H1 (cell line): ENCODE results near the gene MBOAT1. TPM values are rescaled to one million over a fixed set of nuclear protein-coding genes. Genes with fewer than 3 reads are reported as not detected.

Source experiments
- CTCF ChIA-PET: fragments of 300-600 bp; sonication (Branson Sonifier 250); formaldehyde crosslinking; loops from one replicate; lab custom pipeline; 2021; ENCODE audit not compliant: partially characterized antibody; lab: Charles Lee
- POLR2A ChIA-PET: fragments of 300-600 bp; sonication (Branson Sonifier 250); formaldehyde crosslinking; loops from one replicate; lab custom pipeline; 2021; ENCODE audit warnings: inconsistent platforms; ENCODE audit not compliant: partially characterized antibody; lab: Charles Lee
- DNase-seq, 2 experiments: peaks; one replicate each; pipeline versions ENCODE4 v3.0.0 to v3.0.0-alpha.2; 2010 to 2022; ENCODE audit warnings: low spot score in 2 of 2, low read depth in 1 of 2, mixed read lengths in 1 of 2
- FAIRE-seq: peaks from 2 replicates; lab custom pipeline; 2011; peaks lifted over from hg19 to GRCh38; lab: Jason Lieb, UNC
- H2AFZ ChIP-seq: 2 replicates; pipeline ENCODE4 v1.8.1; 2012; ENCODE audit warnings: low read length, inconsistent platforms
- H2AK5ac ChIP-seq: 2 replicates; pipeline ENCODE4 v1.6.1; 2013; ENCODE audit warnings: low read depth, low read length
- H2BK120ac ChIP-seq: replicated peaks from 2 replicates; pipeline ENCODE3; 2013; ENCODE audit warnings: low read depth, low read length, inconsistent platforms
- H2BK12ac ChIP-seq: 2 replicates; pipeline ENCODE4 v1.6.1; 2013; ENCODE audit warnings: low read depth, low read length
- H2BK15ac ChIP-seq: 2 replicates; pipeline ENCODE4 v1.6.1; 2013; ENCODE audit warnings: low read length
- H2BK20ac ChIP-seq: 2 replicates; pipeline ENCODE4 v1.6.1; 2013; ENCODE audit warnings: low read length
- H2BK5ac ChIP-seq: 2 replicates; pipeline ENCODE4 v1.6.1; 2013; ENCODE audit warnings: low read depth, low read length
- H3K14ac ChIP-seq: 2 replicates; pipeline ENCODE4 v1.6.1; 2013; ENCODE audit warnings: inconsistent platforms; ENCODE audit not compliant: insufficient read length
- H3K18ac ChIP-seq: 2 replicates; pipeline ENCODE4 v1.6.1; 2013; ENCODE audit warnings: low read length; ENCODE audit errors: extremely low read depth
- H3K23ac ChIP-seq: 2 replicates; pipeline ENCODE4 v1.6.1; 2013; ENCODE audit warnings: inconsistent platforms; ENCODE audit not compliant: insufficient read length
- H3K23me2 ChIP-seq: 2 replicates; pipeline ENCODE4 v1.6.1; 2013; ENCODE audit warnings: low read depth, low read length
- H3K27ac ChIP-seq: 2 replicates; pipeline ENCODE4 v1.6.1; 2011; ENCODE audit warnings: low read depth, low read length, inconsistent platforms
- H3K27me3 ChIP-seq, 4 experiments: replicated peaks in 1 of 4; 1 replicate in 1 of 4; 2 replicates in 3 of 4; pipeline versions ENCODE4 v1.6.1 to v1.8.1; 2011 to 2013; ENCODE audit warnings: low read length in 3 of 4, mild to moderate bottlenecking in 3 of 4, inconsistent platforms in 2 of 4, mixed read lengths in 2 of 4, moderate library complexity in 1 of 4; ENCODE audit not compliant: control insufficient read depth in 3 of 4, insufficient read depth in 3 of 4; ENCODE audit errors: extremely low read depth in 1 of 4
- H3K36me3 ChIP-seq, 4 experiments: 2 replicates each; pipeline versions ENCODE4 v1.6.1 to v1.8.1; 2011 to 2013; ENCODE audit warnings: mild to moderate bottlenecking in 4 of 4, low read length in 3 of 4, moderate library complexity in 2 of 4, control low read depth in 1 of 4, inconsistent platforms in 1 of 4; ENCODE audit not compliant: insufficient read depth in 4 of 4, control insufficient read depth in 2 of 4
- H3K4ac ChIP-seq: replicated peaks from 2 replicates; pipeline ENCODE3; 2013; ENCODE audit warnings: low read length, low read depth, mixed read lengths, inconsistent platforms; ENCODE audit not compliant: insufficient read length
- H3K4me1 ChIP-seq, 4 experiments: replicated peaks in 1 of 4; 1 replicate in 1 of 4; 2 replicates in 3 of 4; pipeline versions ENCODE4 v1.6.1 to v1.8.1; 2011 to 2013; ENCODE audit warnings: low read length in 3 of 4, inconsistent platforms in 2 of 4, mixed read lengths in 1 of 4; ENCODE audit not compliant: insufficient read depth in 4 of 4, control insufficient read depth in 3 of 4
- H3K4me2 ChIP-seq, 2 experiments: 2 replicates each; pipeline versions ENCODE4 v1.6.1 to v1.8.1; 2011 to 2013; ENCODE audit warnings: low read depth in 2 of 2, low read length in 2 of 2, control low read depth in 1 of 2, inconsistent platforms in 1 of 2, mild to moderate bottlenecking in 1 of 2; ENCODE audit not compliant: insufficient read depth in 1 of 2
- H3K4me3 ChIP-seq, 4 experiments: fragments of 200-600, 300-600 bp in 1 of 4; sonication (generic), shearing (Covaris generic), sonication (Bioruptor Twin) in 1 of 4; 2 replicates each; pipeline versions ENCODE4 v1.5.1 to v1.8.1; 2011 to 2016; ENCODE audit warnings: low read length in 4 of 4, low read depth in 3 of 4, control low read depth in 2 of 4, inconsistent platforms in 2 of 4, mild to moderate bottlenecking in 2 of 4, mixed read lengths in 1 of 4, moderate library complexity in 1 of 4; ENCODE audit not compliant: insufficient read depth in 2 of 4; ENCODE audit errors: extremely low read depth in 1 of 4
- H3K56ac ChIP-seq: replicated peaks from 2 replicates; pipeline ENCODE3; 2013; ENCODE audit warnings: low read depth, mild to moderate bottlenecking, mixed read lengths, low read length, inconsistent platforms; ENCODE audit not compliant: insufficient read length
- H3K79me1 ChIP-seq: 2 replicates; pipeline ENCODE4 v1.6.1; 2013; ENCODE audit warnings: low read depth, low read length, control low read depth
- H3K79me2 ChIP-seq, 2 experiments: 2 replicates each; pipeline versions ENCODE4 v1.6.1 to v1.8.1; 2012 to 2013; ENCODE audit warnings: low read length in 2 of 2, mild to moderate bottlenecking in 2 of 2, inconsistent platforms in 1 of 2; ENCODE audit not compliant: insufficient read depth in 2 of 2, control insufficient read depth in 1 of 2
- H3K9ac ChIP-seq, 4 experiments: replicated peaks in 1 of 4; 1 replicate in 1 of 4; 2 replicates in 3 of 4; pipeline versions ENCODE4 v1.6.1 to v1.8.1; 2011 to 2013; ENCODE audit warnings: low read depth in 3 of 4, low read length in 3 of 4, control low read depth in 2 of 4, mild to moderate bottlenecking in 2 of 4, moderate library complexity in 2 of 4, inconsistent platforms in 1 of 4; ENCODE audit errors: extremely low read depth in 1 of 4
- H3K9me3 ChIP-seq, 2 experiments: 2 replicates each; pipeline versions ENCODE4 v1.6.1 to v1.8.1; 2012 to 2013; ENCODE audit warnings: mild to moderate bottlenecking in 2 of 2, moderate library complexity in 2 of 2, control low read depth in 1 of 2, inconsistent platforms in 1 of 2, low read depth in 1 of 2, low read length in 1 of 2, mixed read lengths in 1 of 2; ENCODE audit not compliant: insufficient read depth in 2 of 2
- H4K20me1 ChIP-seq, 2 experiments: replicated peaks in 1 of 2; 2 replicates each; pipeline versions ENCODE3 to v1.8.1; 2011 to 2013; ENCODE audit warnings: inconsistent platforms in 2 of 2, low read length in 2 of 2, mild to moderate bottlenecking in 1 of 2; ENCODE audit not compliant: insufficient read depth in 2 of 2, control insufficient read depth in 1 of 2
- H4K5ac ChIP-seq: 2 replicates; pipeline ENCODE4 v1.6.1; 2013; ENCODE audit warnings: low read length, low read depth, mixed read lengths, inconsistent platforms; ENCODE audit not compliant: insufficient read length
- H4K8ac ChIP-seq: 2 replicates; pipeline ENCODE4 v1.8.0; 2013; ENCODE audit warnings: mild to moderate bottlenecking, moderate library complexity, low read length, inconsistent platforms; ENCODE audit not compliant: insufficient read depth; ENCODE audit errors: extremely low read depth
- H4K91ac ChIP-seq: replicated peaks from 2 replicates; pipeline ENCODE3; 2013; ENCODE audit warnings: low read length, mixed read lengths, inconsistent platforms; ENCODE audit not compliant: insufficient read length
- HDAC6 ChIP-seq: IDR thresholded peaks from one replicate; pipeline ENCODE4 v1.7.1; 2012; ENCODE audit warnings: low read depth, mild to moderate bottlenecking, inconsistent platforms, low read length, moderate library complexity
- NRF1 ChIP-seq: IDR thresholded peaks from 2 replicates; pipeline ENCODE4 v1.6.1; 2011; ENCODE audit warnings: mild to moderate bottlenecking, low read depth, low read length, improper control_type of control experiment
- POLR2A ChIP-seq, 2 experiments: IDR thresholded peaks; 1 replicate in 1 of 2; 2 replicates in 1 of 2; pipeline ENCODE4 v1.6.1; 2011; ENCODE audit warnings: low read depth in 2 of 2, low read length in 2 of 2, mild to moderate bottlenecking in 2 of 2; ENCODE audit errors: control extremely low read depth in 1 of 2
- RNF2 ChIP-seq: fragments of 200-900, 300-1000 bp; sonication (generic); IDR thresholded peaks from 2 replicates; pipeline ENCODE4 v1.7.1; 2016; ENCODE audit warnings: borderline replicate concordance, low read depth, mild to moderate bottlenecking, antibody characterized with exemption, low read length; ENCODE audit not compliant: poor library complexity, severe bottlenecking; ENCODE audit errors: missing control alignments
- RXRA ChIP-seq: IDR thresholded peaks from 2 replicates; pipeline ENCODE4 v1.6.1; 2011; ENCODE audit warnings: low read depth, mild to moderate bottlenecking, low read length, moderate library complexity; ENCODE audit not compliant: insufficient read depth
- SIN3A ChIP-seq, 2 experiments: IDR thresholded peaks in 1 of 2; conservative IDR thresholded peaks in 1 of 2; 2 replicates each; pipeline ENCODE4 v1.6.1; 2011 to 2012; ENCODE audit warnings: low read length in 2 of 2, improper control_type of control experiment in 1 of 2, low read depth in 1 of 2, mild to moderate bottlenecking in 1 of 2
- SIRT6 ChIP-seq: IDR thresholded peaks from one replicate; pipeline ENCODE4 v1.7.1; 2012; ENCODE audit warnings: low read length, inconsistent platforms
- SUZ12 ChIP-seq: fragments of 200-600 bp; sonication (generic); IDR thresholded peaks from 2 replicates; pipeline ENCODE4 v1.6.1; 2012; ENCODE audit warnings: mild to moderate bottlenecking, inconsistent platforms, low read length, moderate library complexity, mixed read lengths
- WGBS, 2 experiments: shearing (Covaris generic) in 1 of 2; methylation state at CpG; one replicate each; pipeline versions ENCODE4 v1.1.6 to v1.1.7; 2013 to 2015; ENCODE audit warnings: low lambda C conversion rate in 2 of 2, mixed read lengths in 2 of 2, inconsistent platforms in 1 of 2, low coverage in 1 of 2, missing lambda C conversion rate in 1 of 2; ENCODE audit not compliant: insufficient replicate concordance in 2 of 2, insufficient coverage in 1 of 2, insufficient read length in 1 of 2; ENCODE audit errors: extremely low coverage in 1 of 2, missing lambda C conversion rate in 1 of 2; 5-methylcytosine and 5-hydroxymethylcytosine counted together
- polyA plus RNA-seq, 7 experiments: library from polyadenylated mRNA; depleted of rRNA in 3 of 7; stranded (reverse) in 5 of 7; unstranded in 2 of 7; fragments of >200 nt in 5 of 7; fragments of 200-250 nt in 2 of 7; gene quantifications; 1 replicate in 5 of 7; 2 replicates in 1 of 7; 4 replicates in 1 of 7; pipeline versions ENCODE4 v1.2.1 to v1.2.3, GENCODE V29; 2011 to 2013; ENCODE audit warnings: missing spikeins in 2 of 7, mixed read lengths in 2 of 7
- total RNA-seq: library from RNA; stranded (reverse); fragmentation: NEBNext Ultra II Directional; extraction: Animal tissue kit (Norgen Biotek cat#: 25700); gene quantifications from 2 replicates; pipeline ENCODE4 v1.2.1, GENCODE V29; 2021
- TF ChIP-seq, protein P1 (sequence below): IDR thresholded peaks from 2 replicates; pipeline ENCODE4 v1.6.1; 2011; ENCODE audit warnings: low read depth, mild to moderate bottlenecking, low read length; ENCODE audit not compliant: insufficient read depth

MBOAT1 gene
- total and polyA plus RNA-seq, 2 of the 8 experiments (the other 6 are each of a cell fraction or from before 2014, with no cell fraction given): 4.9 to 19.5 TPM

DNA sequence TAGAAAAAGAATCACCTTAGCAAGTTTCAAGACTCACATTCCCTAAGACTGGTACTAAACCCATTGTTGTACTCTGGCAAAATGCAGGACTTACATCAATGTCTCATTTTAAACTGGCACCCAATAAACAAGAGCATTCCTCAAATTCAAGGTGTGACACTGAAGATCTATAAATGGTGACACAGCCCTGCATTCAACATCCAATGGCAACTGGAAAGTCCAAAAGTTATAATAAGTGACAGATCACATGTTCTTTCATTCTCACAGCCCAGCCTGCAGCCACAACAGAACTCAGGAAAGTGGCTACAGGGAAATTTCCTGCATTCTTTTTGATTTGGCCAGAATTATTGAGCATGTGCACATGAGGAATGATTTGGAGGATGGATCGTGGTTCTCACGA lies 57.5 kb downstream of the MBOAT1 start:
- WGBS, 2 experiments: 100% methylated on average over 2 of the region's 2 CpGs; no CpG with 5 or more reads in 1 of the 2 experiments
- Histone ChIP-seq H2BK20ac (no peak overlapping the region), H4K5ac (no peak overlapping the region), H3K79me1 (no peaks in the 10 kb centered on the region; the same call in 1 of the 2 replicates), H2BK5ac (no peak overlapping the region), H2BK120ac (no peak overlapping the region), H3K27ac (no peak overlapping the region), H3K79me2 (peaks cover 0 to 8% of the 10 kb centered on the region in 2 experiments; a peak in 3 of 4 replicates), H3K23ac (no peak overlapping the region), H2AFZ (no peak overlapping the region), H3K14ac (no peak overlapping the region), H3K9me3 (no peaks in the 10 kb centered on the region), H3K4ac (no peak overlapping the region), H4K91ac (no peak overlapping the region), H2BK15ac (no peak overlapping the region), H3K4me2 (no peak overlapping the region), H4K8ac (no peak overlapping the region), H3K4me3 (no peak overlapping the region), H3K56ac (no peak overlapping the region), H3K27me3 (no peaks in the 10 kb centered on the region), H4K20me1 (no peaks in the 10 kb centered on the region), H2AK5ac (no peak overlapping the region), H3K18ac (no peak overlapping the region), H3K36me3 (no peaks in the 10 kb centered on the region), H3K9ac (no peak overlapping the region), H2BK12ac (no peak overlapping the region), H3K4me1 (peaks cover 2 to 5% (median 3%) of the 10 kb centered on the region in 4 experiments; a peak in 3 of 7 replicates), H3K23me2 (0 out of 2 replicates have a peak, but pooled peaks cover 2% of the 10 kb centered on the region)
- CTCF ChIA-PET: interaction anchor here (1.2 kb wide), 1 partner anchor 11 kb away, joined by 3 read pairs; no protein-coding TSS in a partner anchor
- DNase-seq (no peak), FAIRE-seq (no peak)
- POLR2A ChIA-PET: no interaction called here
- TF ChIP-seq RNF2 (no peak), NRF1 (no peak), RXRA (no peak), SUZ12 (no peak), POLR2A (IDR thresholded peaks at IDR 0.05; ENCODE audit: control extremely low read depth in 1 of 2, low read depth in 2 of 2, low read length in 2 of 2) (no peak), SIRT6 (no peak), SIN3A (conservative IDR thresholded peaks at IDR 0.05 in 1 of 2, IDR thresholded peaks at IDR 0.05 in 1 of 2; ENCODE audit: low read depth in 1 of 2, low read length in 2 of 2) (no peak), HDAC6 (no peak)
- TF ChIP-seq, protein P1, sequence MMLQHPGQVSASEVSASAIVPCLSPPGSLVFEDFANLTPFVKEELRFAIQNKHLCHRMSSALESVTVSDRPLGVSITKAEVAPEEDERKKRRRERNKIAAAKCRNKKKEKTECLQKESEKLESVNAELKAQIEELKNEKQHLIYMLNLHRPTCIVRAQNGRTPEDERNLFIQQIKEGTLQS: no peak
